IPS-18a (cell line): ENCODE data around the gene TACC3.

Source experiments
- H3K27ac ChIP-seq: one replicate; pipeline ENCODE4 v1.5.1; 2013; ENCODE audit warnings: low read length
- H3K27me3 ChIP-seq: one replicate; pipeline ENCODE4 v1.6.1; 2013; ENCODE audit warnings: mild to moderate bottlenecking, low read length; ENCODE audit not compliant: control insufficient read depth, insufficient read depth
- H3K36me3 ChIP-seq: one replicate; pipeline ENCODE4 v1.6.1; 2013; ENCODE audit warnings: low read depth, low read length; ENCODE audit not compliant: control insufficient read depth
- H3K4me1 ChIP-seq: one replicate; pipeline ENCODE4 v1.6.1; 2013; ENCODE audit warnings: low read depth, low read length; ENCODE audit not compliant: control insufficient read depth
- H3K4me3 ChIP-seq: one replicate; pipeline ENCODE4 v1.5.1; 2013; ENCODE audit warnings: low read length
- H3K9ac ChIP-seq: one replicate; pipeline ENCODE4 v1.6.1; 2013; ENCODE audit warnings: mild to moderate bottlenecking, low read length, moderate library complexity
- H3K9me3 ChIP-seq: one replicate; pipeline ENCODE4 v1.6.1; 2013; ENCODE audit warnings: low read depth, low read length; ENCODE audit not compliant: control insufficient read depth

Gene TACC3

GRCh38 chr4:1759818-1760223, 38.5 kb downstream of the TACC3 start:
- H3K27me3 ChIP-seq: no peaks in the 10 kb centered on the region
- H3K36me3 ChIP-seq: no peaks in the 10 kb centered on the region
- no peaks in the 10 kb centered on the region for H3K9me3 ChIP-seq
- no peak overlapping the region for H3K27ac ChIP-seq
- no peaks in the 10 kb centered on the region for H3K4me1 ChIP-seq
- H3K4me3 ChIP-seq: no peak overlapping the region
- H3K9ac ChIP-seq: no peak overlapping the region

- H3K36me3 ChIP-seq: no peaks in the 10 kb centered on the region
- H3K9ac ChIP-seq: no peak overlapping the region
- H3K27ac ChIP-seq: no peak overlapping the region
- no peaks in the 10 kb centered on the region for H3K4me1 ChIP-seq
- H3K27me3 ChIP-seq: no peaks in the 10 kb centered on the region
- no peak overlapping the region for H3K4me3 ChIP-seq
- H3K9me3 ChIP-seq: no peaks in the 10 kb centered on the region
These were observed 39.3 kb downstream of the TACC3 start for GRCh38 chr4:1760521-1761071.

GRCh38 chr4:1761130-1761689, 39.9 kb downstream of the TACC3 start:
- Histone ChIP-seq H3K27me3 (no peaks in the 10 kb centered on the region), H3K9me3 (no peaks in the 10 kb centered on the region), H3K4me3 (no peak overlapping the region), H3K9ac (no peak overlapping the region), H3K27ac (no peak overlapping the region), H3K36me3 (no peaks in the 10 kb centered on the region), H3K4me1 (peaks cover 4% of the 10 kb centered on the region)

- no peak overlapping the region for H3K9ac ChIP-seq
- H3K9me3 ChIP-seq: no peaks in the 10 kb centered on the region
- no peak overlapping the region for H3K27ac ChIP-seq
- no peak overlapping the region for H3K4me3 ChIP-seq
- no peaks in the 10 kb centered on the region for H3K36me3 ChIP-seq
- H3K27me3 ChIP-seq: no peaks in the 10 kb centered on the region
- H3K4me1 ChIP-seq: peaks cover 8% of the 10 kb centered on the region
These were observed 41.1 kb downstream of the TACC3 start for GRCh38 chr4:1762264-1763010.

- Histone ChIP-seq H3K36me3 (no peaks in the 10 kb centered on the region), H3K27ac (no peak overlapping the region), H3K4me1 (peaks cover 9% of the 10 kb centered on the region), H3K27me3 (no peaks in the 10 kb centered on the region), H3K4me3 (no peak overlapping the region), H3K9ac (no peak overlapping the region), H3K9me3 (no peaks in the 10 kb centered on the region)
These were observed 41.8 kb downstream of the TACC3 start for GRCh38 chr4:1763070-1763549.

- H3K27ac ChIP-seq: no peak overlapping the region
- H3K4me1 ChIP-seq: peaks cover 14% of the 10 kb centered on the region
- peaks cover 4% of the 10 kb centered on the region for H3K27me3 ChIP-seq
- H3K4me3 ChIP-seq: no peak overlapping the region
- H3K9ac ChIP-seq: no peak overlapping the region
- H3K36me3 ChIP-seq: no peaks in the 10 kb centered on the region
- no peaks in the 10 kb centered on the region for H3K9me3 ChIP-seq
These were observed 42.3 kb downstream of the TACC3 start for GRCh38 chr4:1763550-1764080.

GRCh38 chr4:1764670-1765069, 43.3 kb downstream of the TACC3 start:
- Histone ChIP-seq H3K36me3 (no peaks in the 10 kb centered on the region), H3K27me3 (peaks cover 10% of the 10 kb centered on the region), H3K9ac (no peak overlapping the region), H3K9me3 (no peaks in the 10 kb centered on the region), H3K4me3 (no peak overlapping the region), H3K4me1 (peaks cover 17% of the 10 kb centered on the region), H3K27ac (no peak overlapping the region)

- Histone ChIP-seq H3K36me3 (no peaks in the 10 kb centered on the region), H3K27me3 (peaks cover 13% of the 10 kb centered on the region), H3K4me3 (no peak overlapping the region), H3K27ac (no peak overlapping the region), H3K9me3 (no peaks in the 10 kb centered on the region), H3K4me1 (peaks cover 17% of the 10 kb centered on the region), H3K9ac (no peak overlapping the region)
These were observed 44.2 kb downstream of the TACC3 start for GRCh38 chr4:1765409-1766072.

GRCh38 chr4:1766106-1767060, 45.1 kb downstream of the TACC3 start:
- H3K4me3 ChIP-seq: peak overlapping the region; percentile 24
- H3K9ac ChIP-seq: no peak overlapping the region
- H3K36me3 ChIP-seq: no peaks in the 10 kb centered on the region
- H3K27ac ChIP-seq: no peak overlapping the region
- peaks cover 17% of the 10 kb centered on the region for H3K4me1 ChIP-seq
- H3K9me3 ChIP-seq: no peaks in the 10 kb centered on the region
- peaks cover 13% of the 10 kb centered on the region for H3K27me3 ChIP-seq

GRCh38 chr4:1767061-1767769, 45.9 kb downstream of the TACC3 start:
- no peaks in the 10 kb centered on the region for H3K9me3 ChIP-seq
- peaks cover 17% of the 10 kb centered on the region for H3K4me1 ChIP-seq
- H3K4me3 ChIP-seq: no peak overlapping the region
- no peaks in the 10 kb centered on the region for H3K36me3 ChIP-seq
- no peak overlapping the region for H3K27ac ChIP-seq
- H3K27me3 ChIP-seq: peaks cover 13% of the 10 kb centered on the region
- no peak overlapping the region for H3K9ac ChIP-seq
